CD4-positive, alpha-beta T cell treated with Interleukin-10 for 1 hour (primary cell): ENCODE data around the gene TAOK1.

Experiments
- DNase-seq: peaks from one replicate; pipeline ENCODE4 v3.0.0-alpha.2; 2020

Gene TAOK1

GRCh38 chr17:29597361-29598172, 207.4 kb downstream of the TAOK1 start:
- no peak for DNase-seq
